HG02970 (cell line): ENCODE results near the gene RRAGD.

Source experiments
- ATAC-seq: cut with Tn5 transposase; IDR thresholded peaks from one replicate; pipeline ENCODE4 v1.9.1; 2021; ENCODE audit warnings: mild to moderate bottlenecking, moderate library complexity, moderate number of reproducible peaks; ENCODE audit not compliant: unreplicated experiment, low FRiP score

RRAGD gene, protein sequence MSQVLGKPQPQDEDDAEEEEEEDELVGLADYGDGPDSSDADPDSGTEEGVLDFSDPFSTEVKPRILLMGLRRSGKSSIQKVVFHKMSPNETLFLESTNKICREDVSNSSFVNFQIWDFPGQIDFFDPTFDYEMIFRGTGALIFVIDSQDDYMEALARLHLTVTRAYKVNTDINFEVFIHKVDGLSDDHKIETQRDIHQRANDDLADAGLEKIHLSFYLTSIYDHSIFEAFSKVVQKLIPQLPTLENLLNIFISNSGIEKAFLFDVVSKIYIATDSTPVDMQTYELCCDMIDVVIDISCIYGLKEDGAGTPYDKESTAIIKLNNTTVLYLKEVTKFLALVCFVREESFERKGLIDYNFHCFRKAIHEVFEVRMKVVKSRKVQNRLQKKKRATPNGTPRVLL

DNA sequence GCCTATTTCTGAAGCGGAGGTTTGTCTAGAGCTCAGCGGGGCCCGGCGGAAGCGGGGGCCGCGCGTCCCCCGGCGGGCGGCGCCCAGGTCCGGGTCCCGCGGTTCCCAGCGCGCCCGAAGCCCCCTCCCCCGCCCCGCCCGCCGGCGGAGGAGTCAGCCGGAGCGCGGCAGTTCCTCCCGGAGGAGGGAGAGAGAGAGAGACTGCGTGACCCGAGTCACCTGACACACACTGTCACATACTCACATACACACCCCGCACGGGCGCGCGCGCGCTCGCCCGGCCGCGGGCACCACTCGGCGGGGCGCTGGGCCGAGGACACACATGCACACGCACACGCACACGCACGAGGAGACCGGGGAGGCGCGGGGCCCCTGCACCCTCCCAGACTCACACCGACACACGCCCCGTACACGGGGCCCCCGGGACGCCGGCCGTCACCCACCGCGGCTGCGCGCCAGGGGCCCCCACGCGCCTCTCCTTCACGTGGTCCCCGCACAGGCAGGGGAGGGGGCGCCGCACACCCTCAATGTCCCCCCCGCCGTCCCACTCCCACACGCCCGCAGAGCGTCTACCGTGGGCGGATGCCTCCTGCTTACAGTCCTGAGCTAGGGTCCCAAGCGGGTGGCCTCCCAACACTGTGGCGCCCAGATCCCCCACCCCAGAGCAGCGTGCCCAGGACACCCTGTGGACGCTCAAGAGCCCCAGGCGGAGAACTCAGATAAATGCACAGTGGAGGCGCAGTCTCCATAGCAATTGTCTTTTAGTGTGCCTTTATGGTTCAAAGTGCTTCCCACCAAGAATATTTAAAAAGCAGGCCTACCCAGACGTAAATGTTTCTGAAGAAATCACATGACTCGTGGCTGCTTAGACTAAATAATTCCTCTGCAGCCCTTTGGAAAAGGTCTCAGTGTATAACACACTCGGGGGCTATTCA lies at the start of gene RRAGD:
RRAGD (minus strand) TSS at position 203 of the 935 bp plus-strand sequence. CDS start 280 bp downstream, outside the sequence.
- ATAC-seq = peak; percentile 62

DNA sequence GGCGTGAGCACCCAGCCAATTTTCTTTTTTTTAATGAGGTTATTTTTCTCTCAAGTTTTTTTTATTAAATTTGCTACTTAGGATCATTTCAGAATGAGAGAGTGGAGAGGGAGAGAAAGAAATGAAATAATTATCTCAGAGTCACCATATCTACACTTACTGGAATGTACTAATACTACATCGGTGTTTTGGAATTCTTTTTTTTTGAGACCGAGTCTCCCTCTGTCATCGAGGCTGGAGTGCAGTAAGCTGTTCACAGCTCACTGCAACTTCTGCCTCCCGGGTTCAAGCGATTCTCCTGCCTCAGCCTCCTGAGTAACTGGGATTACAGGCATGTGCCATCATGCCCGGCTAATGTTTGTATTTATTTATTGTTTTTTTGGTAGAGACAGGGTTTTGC lies 48.6 kb upstream of the RRAGD start:
- no peak for ATAC-seq

DNA sequence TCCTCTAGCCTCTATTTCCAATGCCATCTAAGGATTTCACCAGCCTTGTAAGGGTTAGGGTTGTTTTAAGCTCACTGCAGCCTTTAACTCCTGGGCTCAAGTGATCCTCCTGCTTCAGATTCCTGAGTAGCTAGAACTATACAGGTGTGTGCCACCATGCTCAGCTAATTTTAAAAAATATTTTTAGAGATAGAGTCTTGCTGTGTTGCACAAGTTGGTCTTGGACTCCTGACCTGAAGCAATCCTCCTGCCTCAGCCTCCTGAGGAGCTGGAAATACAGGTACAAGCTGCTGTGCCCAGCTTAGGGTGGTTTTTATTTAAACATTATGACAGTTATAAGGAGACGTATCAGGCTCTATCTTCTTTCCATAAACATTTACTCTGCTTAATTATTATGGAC lies 47.4 kb upstream of the RRAGD start:
- ATAC-seq = no peak

DNA sequence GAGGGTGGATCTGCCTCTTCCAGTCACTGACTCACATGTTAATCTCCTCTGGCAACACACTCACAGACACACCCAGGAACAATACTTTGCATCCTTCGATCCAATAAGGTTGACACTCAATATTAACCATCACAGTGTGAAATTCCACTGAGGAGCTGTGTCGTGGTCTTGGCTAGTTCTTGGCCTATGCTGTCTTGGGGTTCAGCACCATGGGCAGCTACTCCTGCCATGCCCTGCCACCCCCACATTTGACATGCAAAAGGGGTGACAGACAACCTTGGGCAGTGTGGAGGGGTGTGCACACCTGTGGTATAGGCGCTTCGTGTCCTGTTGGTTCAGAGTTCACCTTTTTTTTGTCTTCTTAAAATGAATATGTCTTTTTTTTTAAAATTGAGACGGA lies 46.6 kb upstream of the RRAGD start:
- ATAC-seq = no peak

DNA sequence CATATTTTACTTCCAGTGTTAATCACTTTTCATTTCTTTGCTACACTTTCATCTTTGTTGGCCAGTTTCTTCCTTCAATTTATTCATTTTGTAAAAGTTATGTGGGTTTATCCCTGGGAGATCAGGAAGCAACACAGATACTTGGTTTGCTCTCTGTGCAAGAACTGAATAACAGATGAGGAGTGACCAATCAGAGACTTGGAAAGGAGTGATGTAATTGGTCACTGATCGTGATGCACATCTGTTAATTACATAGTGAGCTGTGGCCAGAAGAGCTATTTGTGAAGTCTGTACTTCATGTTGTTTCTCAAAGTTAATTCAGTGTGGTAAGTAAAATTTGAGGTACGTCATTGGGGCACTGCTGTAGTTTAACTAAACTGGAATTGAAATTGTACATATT lies 42.2 kb upstream of the RRAGD start:
- no peak for ATAC-seq

DNA sequence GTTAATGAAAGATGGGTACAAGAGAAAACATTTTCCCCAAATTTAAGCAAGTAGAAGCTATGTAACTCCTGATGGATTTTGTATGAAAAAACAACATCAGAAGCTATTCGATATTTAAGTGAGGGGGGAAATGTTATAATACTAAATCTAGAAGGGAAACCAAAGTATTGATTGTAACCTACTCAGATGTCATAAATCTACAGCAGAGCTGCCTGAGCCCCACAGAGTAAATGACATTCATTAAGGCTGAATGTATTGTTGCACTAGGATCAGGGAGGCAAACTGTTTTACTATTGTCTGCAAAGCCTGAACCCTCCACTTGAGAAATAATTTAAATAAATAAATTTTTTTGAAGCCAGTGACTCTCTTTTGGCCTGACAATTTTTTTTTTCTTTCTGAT lies 40.2 kb upstream of the RRAGD start:
- ATAC-seq = no peak

DNA sequence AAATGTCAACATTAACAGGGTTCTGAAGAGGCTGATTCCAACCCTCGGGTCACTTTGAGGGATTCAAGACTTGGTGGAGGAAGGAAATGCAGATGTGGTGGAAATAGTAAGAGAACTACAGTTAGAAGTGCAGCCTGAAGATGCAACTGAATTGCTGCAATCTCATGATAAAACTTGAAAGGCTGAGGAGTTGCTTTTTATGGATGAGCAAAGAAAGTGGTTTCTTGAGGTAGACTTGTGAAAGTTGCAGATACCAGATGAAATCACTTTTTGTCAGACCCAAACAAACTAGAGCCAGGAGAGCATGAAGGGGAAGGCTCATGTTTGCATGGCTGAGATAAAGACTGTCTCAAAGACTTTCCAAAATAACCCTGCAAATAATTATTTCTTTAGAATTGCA lies 37.1 kb upstream of the RRAGD start:
- no peak for ATAC-seq

DNA sequence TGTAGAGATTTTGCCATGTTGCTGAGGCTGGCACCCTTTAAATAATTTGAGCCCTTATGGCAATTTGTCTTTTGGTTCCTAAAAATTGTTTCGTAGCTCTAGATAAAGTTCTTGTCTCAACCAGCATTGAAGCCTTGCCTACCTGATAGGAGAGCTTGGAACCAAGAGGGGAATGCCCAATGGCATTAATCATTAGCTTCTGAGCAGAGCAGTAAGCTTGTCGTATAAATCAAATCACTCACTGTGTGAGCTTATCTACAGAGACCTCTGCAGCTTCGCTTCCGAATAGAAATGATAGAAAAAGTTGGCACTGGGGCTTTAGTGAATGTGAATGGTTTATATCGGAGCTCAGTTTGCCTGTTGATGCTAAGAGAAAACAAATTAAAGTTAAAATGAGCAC lies 31.6 kb upstream of the RRAGD start:
- ATAC-seq = no peak

DNA sequence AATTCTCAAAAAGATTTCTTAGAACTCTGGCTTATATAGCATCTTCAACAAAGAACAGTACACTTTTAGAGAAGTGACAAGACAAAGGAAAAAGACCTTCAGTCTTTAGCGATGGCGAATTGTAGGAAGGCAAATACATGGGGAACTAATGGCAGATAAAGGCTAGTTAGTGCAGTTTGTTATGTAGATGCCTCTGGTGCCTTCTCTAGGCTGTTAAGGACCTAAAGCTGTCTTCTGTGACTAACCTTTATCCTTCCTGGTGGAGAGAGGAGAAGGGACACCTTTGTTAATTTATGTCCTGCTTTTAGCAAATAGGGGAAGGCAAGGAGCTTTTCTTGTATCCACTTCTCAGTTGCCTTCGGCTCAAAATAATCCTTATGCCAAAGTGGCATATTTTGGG lies 28.1 kb upstream of the RRAGD start:
- ATAC-seq = no peak

DNA sequence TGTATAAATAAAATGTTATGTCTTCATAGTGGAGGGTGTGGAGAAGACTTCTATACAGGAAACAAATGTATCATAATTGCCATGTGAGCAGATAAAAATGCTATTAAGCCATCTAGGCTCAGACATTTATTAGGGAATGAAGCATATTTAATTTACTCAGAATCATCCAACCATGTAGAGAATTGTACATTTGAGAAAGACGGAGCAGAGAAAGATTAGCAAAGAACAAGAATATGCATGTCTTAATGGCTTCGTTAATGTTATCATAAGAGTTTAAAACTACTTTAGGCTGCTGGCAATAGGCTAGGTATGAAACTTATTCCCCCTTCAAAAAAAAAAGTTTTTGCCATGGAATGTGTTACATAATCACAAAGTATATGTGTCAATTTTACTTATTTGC lies 26.9 kb upstream of the RRAGD start:
- no peak for ATAC-seq

DNA sequence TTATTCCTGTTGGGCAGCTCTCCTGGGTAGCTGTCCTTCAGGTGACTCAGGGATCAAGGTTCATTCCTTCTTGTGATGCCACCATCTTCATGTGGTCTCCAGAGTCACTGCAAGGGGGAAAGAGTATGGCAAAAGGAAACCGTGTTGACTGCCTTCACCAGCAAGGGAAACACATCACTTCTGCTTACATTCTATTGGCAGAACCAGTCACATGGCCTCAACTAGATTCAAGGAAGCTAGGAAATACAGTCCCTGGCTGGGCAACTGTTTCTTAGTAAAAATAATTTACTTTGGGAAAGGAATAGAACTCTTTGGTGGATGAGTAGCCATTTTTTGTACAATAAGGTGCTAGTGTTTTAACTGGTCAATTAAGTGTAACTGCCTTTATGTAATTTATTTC lies 26.2 kb upstream of the RRAGD start:
- ATAC-seq = no peak

DNA sequence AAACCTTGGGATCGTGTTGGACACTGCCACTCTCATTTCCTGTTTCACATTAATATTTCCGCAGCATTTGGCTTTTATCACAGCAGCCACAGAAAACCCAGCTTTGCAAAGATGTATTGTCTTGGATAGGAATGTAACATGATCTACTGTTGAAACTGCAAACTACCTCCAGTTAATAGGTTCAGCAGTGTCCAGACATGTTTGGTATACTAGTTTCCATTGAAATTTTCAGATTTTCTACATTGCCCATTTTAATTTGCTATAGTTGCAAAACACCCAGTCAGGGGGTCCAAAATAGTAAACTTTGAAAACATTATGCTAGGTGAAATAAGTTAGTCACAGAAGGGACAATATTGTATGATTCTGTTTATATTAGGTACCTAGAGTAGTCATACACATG lies 24.2 kb upstream of the RRAGD start:
- ATAC-seq = no peak

DNA sequence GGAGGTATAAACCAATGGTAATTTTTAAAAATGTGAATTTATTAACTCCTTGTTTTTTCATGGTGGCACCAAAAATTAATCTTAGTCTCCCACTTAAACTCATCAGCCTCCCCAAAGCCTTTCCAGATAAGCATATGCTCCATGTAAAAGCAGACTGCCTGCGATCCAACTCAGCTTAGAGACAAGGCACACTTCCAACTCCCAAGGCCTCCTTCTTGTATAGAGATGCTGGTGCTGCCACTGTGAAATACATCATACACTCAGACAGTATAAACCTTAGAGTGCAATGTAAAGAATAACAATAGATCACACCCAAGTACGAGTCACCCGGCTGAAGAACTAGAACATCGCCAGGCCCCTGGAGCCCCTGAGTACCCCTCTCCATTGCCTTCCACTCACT lies 22.9 kb upstream of the RRAGD start:
- no peak for ATAC-seq

DNA sequence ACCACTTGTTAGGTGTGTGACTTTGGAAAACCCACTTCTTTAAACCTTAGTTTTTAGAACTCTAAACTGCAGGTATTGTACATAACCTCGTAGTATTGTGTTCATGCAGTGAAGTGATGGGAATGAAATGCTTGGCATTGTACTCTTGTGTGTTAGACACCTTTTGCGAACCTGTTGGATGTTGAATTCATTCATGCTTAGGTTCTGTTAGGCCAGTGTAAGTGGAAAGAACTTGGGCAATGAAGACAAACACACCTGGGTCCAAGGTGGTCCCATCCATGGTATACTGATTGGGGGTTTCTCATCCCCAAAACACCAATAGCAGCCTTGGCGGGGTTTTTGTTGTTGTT lies 22.1 kb upstream of the RRAGD start:
- no peak for ATAC-seq

DNA sequence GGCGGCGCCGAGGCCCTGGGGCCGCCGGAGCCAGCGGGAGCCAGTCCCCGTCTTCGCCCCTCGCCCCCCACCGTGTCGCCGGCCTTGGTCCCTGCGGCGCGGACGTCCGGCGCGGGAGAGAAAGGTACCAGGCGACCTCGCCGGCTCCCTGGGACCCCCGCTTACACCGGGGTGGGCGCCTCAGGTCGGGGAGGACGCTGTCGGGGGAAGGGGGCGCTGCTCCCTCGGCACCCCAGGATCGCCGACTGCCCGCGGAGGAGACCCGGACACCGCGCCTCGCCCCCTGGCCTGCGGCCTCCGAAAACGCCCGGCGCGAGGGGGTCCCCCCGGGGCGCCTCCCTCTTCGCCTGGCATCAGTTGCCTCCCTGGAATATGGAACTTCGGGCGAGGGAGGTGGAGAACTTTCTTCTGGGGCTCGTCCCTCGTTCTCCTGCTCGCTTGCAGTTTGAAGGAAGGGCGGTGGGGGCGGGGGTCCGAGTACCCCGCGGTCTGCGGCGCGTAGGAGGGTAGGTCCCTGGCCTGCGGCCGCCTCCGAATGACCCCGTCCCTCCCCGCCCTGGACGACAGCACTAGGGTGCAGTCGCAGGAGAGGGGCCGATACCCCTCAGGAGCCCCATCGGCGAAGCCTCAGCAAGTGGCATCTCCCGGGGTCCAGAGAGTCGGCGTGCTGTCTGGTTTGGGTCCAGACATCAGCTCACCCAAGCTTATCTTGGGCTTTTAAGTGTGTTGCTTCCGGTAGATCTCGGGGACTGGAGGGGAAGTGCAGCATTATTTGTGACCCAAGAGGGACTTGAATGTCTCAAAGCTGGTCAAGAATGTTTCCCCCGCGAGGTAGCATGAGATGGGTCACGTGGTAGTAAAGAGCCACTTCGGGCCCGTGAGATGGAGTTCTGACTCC lies 21.4 kb upstream of the RRAGD start:
- ATAC-seq = no peak

DNA sequence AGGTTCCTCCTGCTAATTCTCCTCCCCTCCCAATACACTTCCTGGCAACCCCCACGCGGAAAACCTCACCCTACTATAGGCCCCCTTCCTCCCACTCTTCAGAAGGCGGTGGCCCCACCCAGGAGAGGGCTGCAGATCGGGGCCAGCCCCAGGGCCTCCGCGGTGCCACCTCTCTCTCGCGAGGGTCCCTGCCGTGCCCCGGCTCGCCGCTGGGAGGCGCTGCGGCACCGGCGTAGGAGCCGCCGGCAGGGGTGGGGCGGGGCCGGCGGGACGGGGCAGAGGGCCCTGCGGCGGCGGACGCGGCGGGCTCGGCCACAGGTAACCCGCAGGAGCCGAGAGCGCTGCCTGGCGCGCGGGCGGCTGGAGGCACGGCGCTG lies 20.8 kb upstream of the RRAGD start, which contains the start of gene ANKRD6:
ANKRD6 (plus strand) TSS at position 278 of the 377 bp plus-strand sequence. CDS start 133,825 bp downstream, outside the sequence.
- peak; percentile 85 for ATAC-seq

DNA sequence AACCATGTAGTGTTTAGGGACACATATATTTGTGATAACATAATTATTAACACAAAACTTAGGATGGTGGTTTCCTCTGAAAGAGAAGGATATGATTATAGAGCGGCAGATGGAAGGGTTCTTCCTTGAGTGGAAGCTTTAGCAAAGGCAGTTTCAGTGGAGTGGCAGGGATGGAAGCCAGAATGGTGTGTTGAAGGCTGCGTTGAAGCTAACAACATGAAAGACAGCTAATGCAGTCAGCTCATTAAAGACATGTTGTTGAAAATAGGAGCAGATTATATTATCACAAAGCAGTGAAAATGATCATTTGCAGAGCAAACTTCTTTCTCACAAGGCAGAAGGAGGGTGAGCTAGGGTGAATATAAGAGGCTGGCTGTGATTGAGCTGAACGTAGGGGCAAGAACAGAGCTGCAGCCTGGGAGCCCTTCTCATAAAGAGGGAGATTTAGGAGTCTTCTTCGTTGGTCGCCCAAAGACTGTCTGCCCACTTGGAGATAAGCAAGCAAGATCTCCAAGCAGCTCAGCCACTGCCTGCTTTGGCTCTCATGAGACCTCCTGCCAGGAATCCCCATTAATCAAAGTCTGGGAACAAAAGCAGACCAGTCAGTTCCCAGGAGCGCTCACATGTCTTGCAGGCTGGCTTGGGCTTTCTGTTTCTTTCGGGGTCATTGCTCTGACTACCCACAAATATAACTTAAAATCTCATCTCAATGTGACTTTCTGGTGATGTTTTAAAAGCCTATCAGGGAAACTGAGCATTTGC lies 18.3 kb upstream of the RRAGD start:
- no peak for ATAC-seq

DNA sequence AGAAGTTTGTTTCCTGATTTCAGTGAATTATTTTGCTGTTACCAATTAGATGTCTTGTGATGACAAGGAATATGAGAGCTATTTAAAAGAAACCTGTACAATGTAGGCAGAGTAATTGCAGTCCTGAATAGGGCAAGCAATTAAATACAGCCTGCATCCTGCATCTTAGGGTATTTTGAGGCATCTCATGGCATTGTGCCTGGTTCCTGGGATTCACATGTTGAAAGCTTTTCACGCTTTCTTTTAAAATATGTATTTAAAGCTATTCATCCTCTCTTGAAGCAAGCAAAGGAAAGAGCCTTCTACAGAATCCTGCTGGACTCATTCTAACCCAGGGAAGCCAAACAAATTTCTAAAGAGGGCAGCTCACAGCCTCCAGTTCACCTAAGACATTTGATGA lies 4.7 kb upstream of the RRAGD start:
- no peak for ATAC-seq

DNA sequence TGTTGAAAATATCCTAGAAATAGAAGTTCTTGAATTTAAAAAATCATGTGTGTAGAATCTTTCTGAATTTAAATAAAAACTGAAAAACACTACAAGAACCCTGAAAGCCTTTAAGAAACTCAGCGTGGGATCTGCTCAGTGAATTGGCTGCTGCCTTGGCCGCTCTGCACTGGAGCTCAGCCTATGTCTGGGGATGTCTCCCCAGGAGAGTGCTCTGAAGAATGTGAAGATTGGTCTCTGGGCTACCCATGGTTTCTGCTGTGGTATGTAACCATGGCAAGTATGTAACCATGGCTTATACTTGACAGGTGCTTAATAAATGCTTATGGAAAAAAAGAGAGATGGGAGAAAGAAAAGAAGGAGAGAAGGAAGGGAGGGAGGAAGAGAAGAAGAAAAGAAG lies 3.1 kb upstream of the RRAGD start:
- no peak for ATAC-seq

DNA sequence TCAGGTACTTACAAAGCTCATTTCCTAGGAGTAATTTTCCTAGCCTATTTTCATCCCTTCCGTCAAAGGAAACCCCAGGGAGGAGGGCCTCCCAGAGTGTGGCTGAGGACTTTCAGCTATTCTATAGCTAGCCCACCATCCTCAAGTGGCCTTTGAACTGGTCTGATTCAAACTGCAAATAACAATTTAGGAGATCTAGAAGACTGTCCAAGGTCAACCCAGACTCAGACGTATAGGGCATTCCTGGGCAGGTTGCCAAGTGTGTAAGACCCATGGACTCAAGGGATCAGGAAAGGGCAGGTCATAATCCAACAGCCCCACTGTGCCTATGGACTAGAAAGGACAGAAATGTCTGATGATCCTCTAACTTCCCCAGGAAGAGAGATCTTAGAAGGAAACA lies 2.1 kb upstream of the RRAGD start:
- ATAC-seq = no peak
